GM21515 (cell line): ENCODE data around the gene TP73.

ENCODE experiments used
- ATAC-seq: cut with Tn5 transposase; IDR thresholded peaks from one replicate; pipeline ENCODE4 v1.9.1; 2021; ENCODE audit not compliant: unreplicated experiment

The TP73 gene

DNA sequence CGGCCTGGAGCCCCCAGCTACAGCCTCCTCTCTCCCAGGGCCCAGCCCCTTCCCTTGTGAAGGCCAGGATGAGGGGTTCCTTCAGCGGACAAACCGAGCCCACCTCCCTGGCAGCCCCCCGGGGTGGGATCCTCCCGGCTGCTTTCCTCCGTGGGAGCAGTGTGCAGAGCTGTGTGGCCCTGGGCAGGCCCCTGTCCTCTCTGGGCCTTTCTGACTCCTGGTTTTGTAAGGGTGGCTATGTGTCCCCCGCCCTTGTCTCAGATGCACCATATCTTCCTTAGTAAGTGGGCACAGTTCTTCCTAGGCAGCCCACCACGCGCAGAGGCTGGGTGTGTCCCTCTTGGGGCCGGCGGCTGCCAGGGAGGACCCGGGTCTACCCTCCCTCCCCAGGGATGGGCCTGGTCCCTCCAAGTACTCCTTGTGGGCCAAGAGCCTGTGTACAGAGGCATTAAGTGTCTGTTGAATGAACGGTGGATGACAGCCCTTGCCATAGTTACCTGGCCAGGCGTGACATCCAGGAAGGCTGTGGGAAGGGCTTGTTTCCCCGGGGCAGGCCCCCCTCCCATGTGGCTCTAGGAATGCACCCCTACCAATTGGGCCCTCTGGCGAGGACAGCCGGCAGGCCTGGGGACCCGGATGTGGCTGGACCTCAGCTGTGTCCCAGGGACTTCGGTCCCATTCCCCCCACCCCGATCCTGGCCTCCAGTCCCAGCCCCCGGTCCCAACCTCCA lies 124.1 kb downstream of the TP73 start:
- ATAC-seq = no peak

DNA sequence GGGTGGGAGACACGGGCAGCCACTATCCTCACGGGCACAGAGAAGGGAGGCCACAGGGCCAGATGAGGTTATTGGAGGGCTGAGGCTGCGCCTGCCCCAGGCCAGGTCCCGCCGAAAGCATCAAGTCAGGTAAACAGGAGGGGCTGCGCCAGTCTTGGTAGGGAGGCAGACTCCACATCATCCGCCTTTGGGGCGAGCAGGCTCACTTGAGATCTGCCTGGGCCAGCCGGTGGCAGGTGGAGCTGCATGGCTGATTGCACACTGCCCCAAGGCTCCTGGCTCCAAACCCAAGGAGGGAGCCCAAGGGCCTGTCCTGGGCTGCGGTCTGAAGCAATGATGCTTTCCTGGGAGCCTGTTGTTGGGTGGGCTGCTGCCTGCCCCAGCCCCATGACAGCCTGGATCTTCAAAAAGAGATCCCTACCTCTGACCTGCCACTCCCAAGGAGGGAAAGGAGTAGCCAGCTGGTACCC lies 124.8 kb downstream of the TP73 start:
- ATAC-seq = no peak

DNA sequence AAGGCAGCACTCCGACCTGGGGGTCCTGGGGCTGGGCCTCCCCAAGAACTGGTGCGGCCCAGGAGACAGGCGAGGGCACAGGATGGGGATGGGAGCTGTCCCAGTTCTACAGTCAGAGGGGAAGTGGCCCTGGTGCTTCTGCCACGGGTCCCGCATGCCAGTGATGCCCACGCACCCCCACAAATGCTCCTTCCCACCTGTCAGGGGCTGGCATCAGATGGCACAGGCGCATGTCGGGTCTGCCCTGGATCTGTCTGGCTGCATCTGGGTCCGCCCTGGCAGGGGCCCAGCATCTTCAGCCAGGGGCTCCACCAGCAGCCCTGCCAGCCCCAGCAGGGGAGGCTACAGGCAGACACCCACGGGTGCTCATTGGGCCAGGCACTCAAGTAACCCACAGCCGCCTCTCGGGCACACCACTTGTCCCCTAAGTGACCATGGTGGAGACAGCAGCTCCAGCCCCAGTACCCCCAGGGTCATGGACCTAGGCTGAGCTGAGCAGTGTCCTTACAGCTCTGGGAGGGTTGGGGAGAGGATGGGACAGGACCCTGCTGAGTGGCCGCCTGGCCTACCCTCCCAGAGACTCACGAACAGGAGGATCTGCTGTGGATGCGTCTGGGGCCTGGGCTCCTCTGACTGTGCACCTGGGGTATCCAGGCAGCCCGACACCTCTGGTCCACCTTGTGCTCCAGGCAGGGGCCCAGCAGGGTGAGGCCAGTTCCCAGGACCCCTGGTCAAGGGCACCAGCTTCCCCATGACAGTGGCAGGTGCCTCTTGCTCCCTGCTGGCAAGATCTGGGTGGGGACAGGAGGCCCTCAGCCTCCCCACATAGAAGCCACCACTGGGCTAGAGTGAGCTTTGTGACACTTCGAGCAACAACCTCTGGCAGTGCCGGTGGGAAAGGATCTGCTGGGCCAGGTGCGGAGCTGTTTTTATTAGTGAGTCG lies 125.6 kb downstream of the TP73 start:
- ATAC-seq = no peak

DNA sequence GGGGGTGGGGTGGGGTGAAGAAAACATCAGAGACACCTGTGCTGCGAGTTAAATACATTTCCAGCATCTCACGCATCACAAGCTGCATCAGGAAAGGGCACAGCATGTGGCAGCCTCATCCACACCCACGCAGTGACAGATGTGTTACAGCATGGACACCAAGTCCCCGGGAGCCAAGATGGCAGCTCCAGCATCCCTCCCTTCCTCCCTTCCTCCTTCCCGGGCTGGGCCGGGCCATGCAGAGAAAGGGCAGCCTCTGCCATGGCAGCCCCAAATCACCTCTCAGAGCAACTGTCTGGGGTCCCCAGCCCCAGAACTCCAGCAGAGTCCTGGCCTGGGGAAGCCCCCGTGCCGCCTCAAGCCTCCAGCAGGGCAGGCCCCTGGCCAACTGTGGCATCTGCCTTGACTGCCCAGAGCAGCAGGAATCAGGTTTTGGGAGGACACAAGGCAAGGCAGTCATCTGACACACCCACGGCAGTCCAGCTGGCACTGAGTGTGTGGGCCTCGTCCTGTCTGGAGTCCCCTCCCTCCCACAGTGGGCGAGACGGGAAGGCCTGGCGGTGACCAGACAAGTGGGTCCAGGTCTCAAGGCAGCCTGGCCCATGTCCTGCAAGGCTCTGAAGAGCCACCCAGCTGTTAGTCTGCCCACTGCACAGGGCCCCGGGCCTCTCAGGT lies 126.4 kb downstream of the TP73 start:
- no peak for ATAC-seq

DNA sequence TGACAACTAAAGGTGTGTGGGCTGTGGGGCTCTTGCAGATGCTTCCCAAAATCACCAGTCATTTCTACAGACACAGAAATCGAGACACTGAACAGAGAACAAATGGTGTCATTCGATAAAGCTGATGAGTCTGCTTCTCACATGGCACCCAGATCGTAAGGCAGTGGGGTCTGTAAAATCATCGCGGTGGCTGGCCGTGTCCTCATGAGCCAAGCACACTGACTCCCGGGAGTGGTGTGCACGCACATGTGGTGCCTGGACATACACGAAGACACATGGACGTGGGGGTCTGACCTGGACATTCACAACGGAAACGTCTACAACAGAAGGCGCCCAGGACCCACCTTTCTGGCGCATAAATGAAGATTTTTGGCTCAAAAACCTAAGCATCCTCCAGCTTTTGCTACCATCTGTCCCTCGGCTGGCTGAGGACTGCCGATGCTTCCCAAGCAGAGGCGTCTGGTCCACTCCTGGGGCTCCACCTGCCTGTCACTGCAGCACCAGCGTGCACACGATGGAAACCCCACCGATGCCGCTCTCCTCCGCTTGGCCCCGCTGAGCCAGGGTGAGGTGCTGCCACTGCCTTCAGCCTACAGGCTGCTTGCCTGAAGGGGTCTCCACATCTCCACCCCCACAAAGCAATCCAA lies 127.1 kb downstream of the TP73 start:
- ATAC-seq = no peak

DNA sequence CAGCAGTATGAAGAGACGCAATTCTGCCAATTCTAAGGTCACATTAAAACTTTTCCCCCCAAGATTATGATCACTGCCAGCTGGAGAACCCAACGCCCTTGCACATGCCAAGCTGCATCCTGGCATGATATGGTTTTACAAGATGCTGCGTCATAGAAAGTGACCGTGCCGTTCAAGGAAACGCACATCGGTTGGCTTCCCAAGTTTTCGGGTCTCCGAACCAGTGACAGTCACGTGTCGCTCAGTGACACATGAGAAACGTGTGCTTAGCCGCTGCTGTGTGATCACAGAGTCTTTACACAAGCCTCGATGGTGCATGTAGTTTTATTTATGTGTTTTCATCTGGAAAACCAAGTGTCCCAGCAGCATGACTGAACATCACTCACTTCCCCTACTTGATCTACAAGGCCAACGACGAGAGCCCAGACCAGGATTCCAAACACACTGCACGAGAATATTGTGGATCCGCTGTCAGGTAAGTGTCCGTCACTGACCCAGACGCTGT lies 127.6 kb downstream of the TP73 start:
- no peak for ATAC-seq

DNA sequence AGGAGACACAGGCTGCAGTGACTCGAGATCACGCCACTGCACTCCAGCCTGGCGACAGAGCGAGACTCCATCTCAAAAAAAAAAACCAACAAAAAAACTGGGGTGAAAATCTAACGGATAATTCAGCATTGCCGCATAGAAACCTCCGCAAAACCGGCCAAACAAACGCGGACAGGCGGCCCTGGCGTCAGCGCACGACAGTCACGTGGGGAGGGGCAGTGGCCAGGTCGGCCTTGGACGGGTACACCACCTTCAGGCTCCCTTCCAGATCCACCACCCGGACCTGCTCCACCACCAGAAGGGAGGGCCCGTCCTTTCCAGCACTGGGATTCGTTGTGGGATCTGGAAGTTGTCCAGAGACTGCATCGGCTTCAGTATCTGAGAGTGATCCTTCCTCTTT lies 128.6 kb downstream of the TP73 start:
- no peak for ATAC-seq

DNA sequence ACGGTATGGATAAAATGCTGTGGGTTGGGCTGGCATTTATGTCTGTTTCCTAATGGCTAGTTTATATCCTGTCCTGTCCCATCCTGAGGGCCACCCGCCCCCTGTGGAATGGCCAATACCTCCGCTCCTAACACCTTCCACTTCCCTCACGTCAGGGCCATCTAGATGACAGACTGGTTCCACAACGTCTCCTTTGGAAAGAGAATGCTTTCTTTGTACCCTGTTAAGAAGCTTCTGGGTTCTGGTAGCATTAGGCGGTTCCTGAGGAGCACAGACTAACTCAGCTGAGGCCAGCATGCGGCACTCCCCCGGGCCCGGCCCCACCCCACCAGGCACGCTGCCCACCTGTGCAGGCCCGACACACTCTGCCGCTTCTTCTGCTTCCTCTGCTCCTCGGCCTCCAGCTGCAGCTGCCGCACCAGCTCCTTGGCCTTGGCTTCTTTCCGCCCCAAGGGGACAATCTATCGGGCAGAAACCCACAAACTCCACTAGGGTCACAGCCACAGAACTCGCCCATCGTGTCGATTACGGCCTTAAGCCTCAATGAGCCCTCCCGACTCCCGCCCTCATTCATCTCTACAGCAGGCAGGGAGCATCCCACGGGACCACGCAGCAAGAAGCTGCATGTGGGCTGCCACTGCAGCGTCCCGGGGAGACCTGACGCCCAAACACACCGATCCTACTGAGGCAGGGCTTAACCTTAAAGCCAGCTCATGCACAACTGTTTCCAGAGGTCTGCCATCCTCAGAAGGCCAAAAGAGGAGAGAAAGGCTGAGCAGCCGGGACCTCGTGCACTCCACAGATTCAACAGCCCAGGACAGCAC lies 131.5 kb downstream of the TP73 start:
- no peak for ATAC-seq

DNA sequence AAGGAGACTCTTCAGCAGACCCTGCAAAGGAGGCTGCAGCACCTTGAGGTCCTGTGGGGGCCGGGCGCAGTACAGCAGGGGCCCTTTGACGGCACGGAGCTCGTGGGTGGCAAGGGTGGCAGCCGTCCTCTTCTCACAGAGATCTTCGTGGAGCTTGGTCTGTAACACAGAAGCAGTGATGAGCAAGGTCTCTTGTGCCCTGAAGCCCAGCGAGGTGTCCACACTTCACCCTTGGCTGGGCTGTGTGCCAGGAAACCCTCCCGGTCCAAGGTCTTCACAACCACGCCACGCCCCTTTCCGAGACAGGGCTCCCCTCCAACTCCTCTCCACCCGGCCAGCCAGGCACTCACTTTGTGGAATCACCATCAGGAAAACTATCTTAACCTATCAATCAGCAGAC lies 132.7 kb downstream of the TP73 start:
- ATAC-seq = no peak

DNA sequence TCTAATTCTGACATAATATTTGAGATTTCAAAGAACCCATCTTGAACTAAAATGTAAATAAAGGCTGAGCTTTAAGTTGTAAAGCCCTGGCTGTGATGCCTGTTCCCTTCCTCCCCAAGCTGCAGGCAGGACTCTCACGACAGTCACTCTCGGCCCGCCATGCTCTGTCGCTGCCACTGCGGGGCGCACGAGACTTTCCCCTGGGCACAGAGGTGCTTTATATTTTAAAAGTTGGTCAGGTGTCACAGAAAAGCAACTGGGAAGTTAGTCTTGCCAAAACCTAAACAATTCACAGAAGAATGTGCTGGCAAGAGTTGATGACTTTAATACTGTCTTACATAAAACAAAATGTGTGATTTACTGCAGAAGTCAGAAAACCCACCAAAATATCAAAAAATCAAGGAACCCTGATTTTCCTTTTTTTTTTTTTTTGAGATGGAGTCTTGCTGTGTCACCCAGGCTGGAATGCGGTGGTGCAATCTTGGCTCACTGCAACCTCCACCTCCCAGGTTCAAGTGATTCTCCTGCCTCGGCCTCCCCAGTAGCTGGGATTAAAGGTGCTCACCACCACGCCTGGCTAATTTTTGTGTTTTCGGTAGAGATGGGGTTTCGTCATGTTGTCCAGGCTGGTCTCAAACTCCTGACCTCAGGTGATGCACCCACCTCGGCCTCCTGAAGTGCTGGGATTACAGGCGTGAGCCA lies 133.3 kb downstream of the TP73 start:
- no peak for ATAC-seq
